GM12892 (cell line): Measurements from ENCODE around the gene SLC25A22.

Experiments
- POLR2A ChIP-seq: IDR thresholded peaks from 2 replicates; pipeline ENCODE4 v1.6.1; 2011; ENCODE audit warnings: low read depth, low read length, control low read depth
- POLR2AphosphoS5 ChIP-seq: IDR thresholded peaks from 2 replicates; pipeline ENCODE4 v1.6.1; 2011; ENCODE audit warnings: low read depth, low read length, control low read depth
- TAF1 ChIP-seq: IDR thresholded peaks from 2 replicates; pipeline ENCODE4 v1.6.1; 2011; ENCODE audit warnings: low read depth, mild to moderate bottlenecking, control low read depth, low read length, borderline replicate concordance

DNA sequence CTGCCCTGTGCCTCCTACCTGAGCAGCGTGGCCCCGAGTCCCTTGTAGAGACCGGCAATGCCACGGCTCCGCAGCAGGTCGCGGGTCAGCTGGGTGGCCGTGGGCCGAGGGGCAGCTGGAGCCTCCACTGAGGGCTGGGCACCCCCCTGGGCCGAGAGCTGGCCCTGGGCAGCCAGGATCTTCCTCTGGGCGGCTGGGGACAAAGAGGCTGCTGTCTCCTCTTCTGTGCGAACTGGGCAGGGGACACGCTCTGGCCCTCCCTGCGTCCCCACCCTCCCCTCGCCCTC lies 5.6 kb downstream of the SLC25A22 start:
- TF ChIP-seq POLR2A (no peak), TAF1 (no peak), POLR2AphosphoS5 (no peak)
